GM21786 (cell line): ENCODE results near the gene FAHD2A.
"Not testable (repeated sequence)": the region's sequence is repeated elsewhere in the genome, so short reads cannot be mapped to it uniquely, and the experiment has no call there.

ENCODE experiments used
- ATAC-seq: cut with Tn5 transposase; IDR thresholded peaks from one replicate; pipeline ENCODE4 v1.9.1; 2021; ENCODE audit not compliant: unreplicated experiment

The FAHD2A gene

GRCh38 chr2:95433373-95433772 lies 30.9 kb downstream of the FAHD2A start:
- ATAC-seq = not testable (repeated sequence)

DNA sequence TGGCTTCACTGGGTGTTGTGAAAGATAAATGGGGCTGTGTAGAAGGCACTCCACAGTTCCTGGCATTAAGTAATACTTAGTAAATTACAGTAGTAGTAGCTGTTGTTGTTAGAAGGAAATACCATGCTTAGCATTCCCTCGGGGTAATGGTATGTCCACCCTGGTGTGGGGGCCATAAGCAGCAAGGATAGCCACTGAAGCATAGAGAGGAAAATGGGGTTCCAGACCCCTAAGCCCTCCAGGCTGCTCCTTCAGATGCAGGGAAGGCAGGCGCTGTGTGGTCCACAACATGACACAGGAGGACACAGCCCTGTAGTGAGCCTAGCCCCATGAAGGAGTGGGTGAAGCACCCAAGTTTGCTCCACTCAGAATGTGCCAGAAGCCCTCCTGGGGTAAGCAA lies 31.5 kb downstream of the FAHD2A start:
- not testable (repeated sequence) for ATAC-seq

DNA sequence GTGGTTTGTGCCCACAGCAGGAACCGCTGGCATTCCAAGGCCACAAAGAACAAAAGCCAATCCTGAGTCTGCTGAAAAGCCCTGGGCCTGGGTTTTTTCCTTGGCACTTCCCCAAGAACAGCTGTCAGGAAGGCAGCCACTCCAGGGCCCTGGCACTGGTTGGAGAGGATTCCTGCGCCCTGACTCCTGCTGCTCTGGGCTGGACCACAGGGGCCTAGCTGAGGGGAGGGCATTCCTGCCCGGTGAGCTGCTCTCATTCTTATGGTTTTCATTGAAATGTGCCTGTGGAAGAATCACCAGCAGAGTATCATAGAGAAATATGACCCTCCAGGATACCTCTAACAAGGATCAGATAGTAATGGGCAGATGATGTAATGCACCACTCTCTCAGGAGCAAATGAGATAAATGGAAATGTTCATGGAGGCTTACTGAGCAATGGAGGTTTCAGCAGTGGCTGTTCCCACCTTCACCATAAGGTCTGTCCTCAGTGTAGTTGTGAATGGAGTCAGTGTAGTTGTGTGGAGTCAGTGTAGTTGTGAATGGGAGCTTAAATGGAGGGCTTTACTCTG lies 32.1 kb downstream of the FAHD2A start:
- ATAC-seq = not testable (repeated sequence)

DNA sequence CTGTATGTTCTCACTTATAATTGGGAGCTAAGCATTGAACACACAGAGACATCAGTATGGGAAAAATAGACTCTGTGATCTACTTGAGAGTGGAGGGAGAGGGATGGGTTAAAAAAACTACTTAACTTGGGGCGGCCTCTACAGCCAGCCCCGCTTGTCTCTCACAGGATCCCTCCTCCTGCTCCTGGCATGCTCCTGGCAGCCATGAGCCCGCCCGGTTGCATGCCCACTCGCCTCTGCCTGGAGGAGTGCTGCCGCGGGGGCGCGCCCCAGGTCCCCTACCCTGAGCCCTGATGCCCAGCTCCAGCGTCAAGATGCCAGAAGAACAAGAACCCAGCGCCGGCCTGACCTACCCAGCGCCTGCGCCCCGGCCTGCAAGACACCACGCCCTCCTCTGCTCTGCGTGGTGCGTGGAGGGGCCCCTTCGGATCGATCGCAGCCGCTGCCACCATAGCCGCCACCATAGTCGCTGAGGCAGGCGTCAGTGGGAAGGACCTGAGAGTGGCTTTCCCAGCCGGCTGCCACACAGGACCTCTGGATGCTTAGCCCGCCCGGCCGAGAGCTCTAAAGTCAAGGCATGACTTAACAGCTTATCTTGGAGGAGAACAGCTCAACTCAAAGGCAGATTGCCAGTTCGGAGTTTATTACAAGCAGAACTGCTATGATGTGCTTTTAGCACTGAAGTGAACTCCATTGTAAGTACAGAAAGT lies 32.8 kb downstream of the FAHD2A start:
- not testable (repeated sequence) for ATAC-seq

GRCh38 chr2:95435872-95436209 lies 33.3 kb downstream of the FAHD2A start:
- ATAC-seq = not testable (repeated sequence)

DNA sequence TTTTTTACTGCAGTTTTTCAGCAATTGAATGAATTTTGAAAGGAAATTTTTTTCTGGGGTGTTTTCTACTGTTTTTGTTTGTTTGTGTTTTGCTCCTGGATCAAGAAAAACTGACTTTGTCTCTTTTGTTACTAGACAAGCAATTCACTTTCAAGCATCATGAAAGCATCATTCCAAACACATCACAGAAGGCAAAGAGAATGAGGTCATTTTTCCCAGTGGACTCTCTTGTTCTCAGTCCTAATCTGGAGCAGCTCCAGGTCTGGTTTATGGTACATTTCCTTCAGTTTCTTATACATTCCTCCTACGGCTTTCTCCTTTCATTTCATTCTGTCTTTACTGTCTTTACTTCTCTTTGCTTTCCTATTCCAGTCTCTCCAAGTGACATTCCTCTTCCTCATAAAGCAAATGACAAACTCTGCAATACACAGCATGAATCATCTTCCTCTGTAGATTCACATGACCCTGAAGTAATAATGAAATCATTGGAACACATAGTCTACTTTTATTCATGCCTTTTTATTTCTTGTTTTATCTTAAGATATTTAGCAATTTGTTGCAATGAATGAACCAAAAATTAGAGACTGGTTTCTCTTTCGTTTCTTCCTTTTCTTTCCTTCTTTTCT lies 40.1 kb downstream of the FAHD2A start:
- ATAC-seq = not testable (repeated sequence)

DNA sequence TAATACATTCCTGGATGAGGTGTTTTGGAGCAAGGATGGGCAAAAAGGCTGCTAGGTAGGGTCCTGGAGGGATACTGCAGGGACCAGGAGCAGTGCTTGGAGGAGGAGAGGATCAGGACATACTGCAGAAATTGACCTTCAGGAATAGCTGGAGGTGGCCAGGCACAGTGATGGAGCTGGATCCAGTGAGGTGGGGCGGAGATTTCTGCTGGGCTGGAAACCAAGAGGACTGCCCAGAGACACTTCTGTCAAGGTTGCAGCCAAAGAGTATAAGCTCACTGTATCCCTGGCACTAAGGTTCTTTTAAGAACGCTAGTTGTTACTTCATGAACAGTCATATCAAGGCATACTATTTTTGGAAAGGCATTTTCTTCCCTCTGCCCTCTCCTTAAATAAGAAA lies 42.8 kb downstream of the FAHD2A start:
- not testable (repeated sequence) for ATAC-seq

- not testable (repeated sequence) for ATAC-seq
These were observed 60.8 kb downstream of the FAHD2A start for GRCh38 chr2:95463292-95463691.
